SK-N-SH (cell line): ENCODE results near the gene NT5DC3. TPM values are rescaled to one million over a fixed set of nuclear protein-coding genes. Genes with fewer than 3 reads are reported as not detected.

Source experiments
- CTCF ChIA-PET: fragments of 300-600, 350-600 bp; formaldehyde crosslinking; extraction: SDS; loops from one replicate; lab custom pipeline; 2021; lab: Yijun Ruan, JAX
- POLR2A ChIA-PET: fragments of 350-600 bp; sonication (Branson Sonifier 250); formaldehyde crosslinking; extraction: SDS; loops from one replicate; lab custom pipeline; 2020; ENCODE audit warnings: antibody characterized with exemption, inconsistent platforms; lab: Yijun Ruan, JAX
- DNase-seq: peaks from one replicate; pipeline ENCODE4 v3.0.0; 2012
- H2AFZ ChIP-seq: fragments of 200-600 bp; sonication (generic); 2 replicates; pipeline ENCODE4 v1.8.1; 2016; ENCODE audit warnings: antibody characterized with exemption, mild to moderate bottlenecking, low read depth
- H3F3A ChIP-seq: fragments of 200-600 bp; sonication (generic); replicated peaks from 2 replicates; pipeline ENCODE3; 2016; ENCODE audit warnings: antibody characterized with exemption, mild to moderate bottlenecking; ENCODE audit not compliant: insufficient read depth
- H3K27ac ChIP-seq, 2 experiments: fragments of 200-500 bp in 1 of 2; fragments of 200-600 bp in 1 of 2; sonication (Bioruptor generic) in 1 of 2; sonication (generic), shearing (Covaris generic) in 1 of 2; 2 replicates each; pipeline versions ENCODE4 v1.5.1 to v1.6.1; 2014 to 2016; ENCODE audit warnings: low read depth in 2 of 2, inconsistent platforms in 1 of 2, low read length in 1 of 2, mild to moderate bottlenecking in 1 of 2, mixed read lengths in 1 of 2
- H3K27me3 ChIP-seq: fragments of 200-600 bp; sonication (generic), shearing (Covaris generic); 2 replicates; pipeline ENCODE4 v1.6.1; 2016; ENCODE audit warnings: mixed run types; ENCODE audit not compliant: insufficient read depth
- H3K36me3 ChIP-seq, 2 experiments: fragments of 200-500 bp in 1 of 2; fragments of 200-600 bp in 1 of 2; sonication (Bioruptor generic) in 1 of 2; sonication (generic) in 1 of 2; replicated peaks in 1 of 2; 2 replicates each; pipeline versions ENCODE3 to v1.5.1; 2014 to 2016; ENCODE audit warnings: low read length in 1 of 2, mild to moderate bottlenecking in 1 of 2; ENCODE audit not compliant: insufficient read depth in 2 of 2, control insufficient read depth in 1 of 2
- H3K4me1 ChIP-seq, 2 experiments: fragments of 200-500 bp in 1 of 2; fragments of 200-600 bp in 1 of 2; sonication (Bioruptor generic) in 1 of 2; sonication (generic), shearing (Covaris generic) in 1 of 2; 2 replicates each; pipeline versions ENCODE4 v1.5.1 to v1.6.1; 2014 to 2016; ENCODE audit warnings: low read depth in 1 of 2, low read length in 1 of 2, mixed run types in 1 of 2; ENCODE audit not compliant: insufficient read depth in 2 of 2, control insufficient read depth in 1 of 2
- H3K4me2 ChIP-seq: fragments of 200-600 bp; sonication (generic), shearing (Covaris generic); 2 replicates; pipeline ENCODE4 v1.6.1; 2017; ENCODE audit warnings: mixed run types
- H3K4me3 ChIP-seq, 2 experiments: fragments of 200-500 bp in 1 of 2; fragments of 200-600 bp in 1 of 2; sonication (Bioruptor generic) in 1 of 2; sonication (generic), shearing (Covaris generic) in 1 of 2; 2 replicates each; pipeline versions ENCODE4 v1.5.1 to v1.8.1; 2014 to 2016; ENCODE audit warnings: low read depth in 2 of 2, inconsistent platforms in 1 of 2, low read length in 1 of 2, mild to moderate bottlenecking in 1 of 2, mixed read lengths in 1 of 2, moderate library complexity in 1 of 2
- H3K79me2 ChIP-seq: fragments of 200-600 bp; sonication (generic); 2 replicates; pipeline ENCODE4 v1.8.1; 2017; ENCODE audit warnings: mild to moderate bottlenecking; ENCODE audit not compliant: insufficient read depth
- H3K9ac ChIP-seq: fragments of 200-600 bp; sonication (generic); 2 replicates; pipeline ENCODE4 v1.6.1; 2017; ENCODE audit warnings: mixed run types
- H3K9me2 ChIP-seq: fragments of 200-600 bp; sonication (generic); 2 replicates; pipeline ENCODE4 v1.6.1; 2017; ENCODE audit warnings: mixed run types
- H3K9me3 ChIP-seq: fragments of 200-600 bp; sonication (generic); 2 replicates; pipeline ENCODE4 v1.6.1; 2017; ENCODE audit warnings: mixed run types, mild to moderate bottlenecking, moderate library complexity
- H4K20me1 ChIP-seq: fragments of 200-600 bp; sonication (generic); 2 replicates; pipeline ENCODE4 v1.6.1; 2017; ENCODE audit warnings: mild to moderate bottlenecking, mixed run types; ENCODE audit not compliant: insufficient read depth
- CHD2 ChIP-seq: fragments of 150-350 bp; IDR thresholded peaks from 2 replicates; pipeline ENCODE4 v1.6.1; 2018; ENCODE audit warnings: low read length; ENCODE audit not compliant: partially characterized antibody
- ELF1 ChIP-seq: IDR thresholded peaks from 2 replicates; pipeline ENCODE4 v1.4.0; 2012
- EP300 ChIP-seq, 2 experiments: IDR thresholded peaks; 2 replicates each; pipeline versions ENCODE4 v1.4.0 to v1.6.1; 2012; ENCODE audit warnings: borderline replicate concordance in 1 of 2, low read depth in 1 of 2, low read length in 1 of 2
- FOSL2 ChIP-seq: IDR thresholded peaks from 2 replicates; pipeline ENCODE4 v1.4.0; 2012; ENCODE audit warnings: low read depth, mild to moderate bottlenecking, moderate library complexity, borderline replicate concordance
- FOXM1 ChIP-seq: IDR thresholded peaks from 2 replicates; pipeline ENCODE4 v1.4.0; 2012; ENCODE audit warnings: low read depth, mild to moderate bottlenecking
- GABPA ChIP-seq: IDR thresholded peaks from 2 replicates; pipeline ENCODE4 v1.4.0; 2012; ENCODE audit warnings: low read depth, mild to moderate bottlenecking
- JUND ChIP-seq: IDR thresholded peaks from 2 replicates; pipeline ENCODE4 v1.4.0; 2012
- MEF2A ChIP-seq: IDR thresholded peaks from 2 replicates; pipeline ENCODE4 v1.4.0; 2012; ENCODE audit warnings: low read depth, borderline replicate concordance
- NRF1 ChIP-seq: IDR thresholded peaks from 2 replicates; pipeline ENCODE4 v1.6.1; 2012; ENCODE audit warnings: low read depth, mild to moderate bottlenecking, low read length
- POLR2AphosphoS5 ChIP-seq: IDR thresholded peaks from 2 replicates; pipeline ENCODE4 v1.6.1; 2012; ENCODE audit warnings: low read depth, low read length
- RAD21 ChIP-seq: IDR thresholded peaks from 2 replicates; pipeline ENCODE4 v1.6.1; 2012; ENCODE audit warnings: mild to moderate bottlenecking, low read length
- RFX5 ChIP-seq: IDR thresholded peaks from 2 replicates; pipeline ENCODE4 v1.6.1; 2012; ENCODE audit warnings: mild to moderate bottlenecking, improper control_type of control experiment, low read length
- RXRA ChIP-seq: IDR thresholded peaks from 2 replicates; pipeline ENCODE4 v1.4.0; 2012; ENCODE audit warnings: low read depth, mild to moderate bottlenecking, borderline replicate concordance
- TAF1 ChIP-seq: IDR thresholded peaks from 2 replicates; pipeline ENCODE4 v1.6.1; 2012; ENCODE audit warnings: low read depth, mild to moderate bottlenecking, low read length, moderate library complexity, borderline replicate concordance
- WGBS: methylation state at CpG from one replicate; pipeline ENCODE4 v1.1.6; 2017; ENCODE audit warnings: low lambda C conversion rate; 5-methylcytosine and 5-hydroxymethylcytosine counted together
- polyA plus RNA-seq, 3 experiments: library from polyadenylated mRNA; depleted of rRNA; stranded (reverse); fragments of >200 nt; gene quantifications; 2 replicates each; pipeline ENCODE4 v1.2.3, GENCODE V29; 2012
- TF ChIP-seq, protein P1 (sequence below): IDR thresholded peaks from 2 replicates; pipeline ENCODE4 v1.4.0; 2012; ENCODE audit warnings: low read depth
- TF ChIP-seq, protein P2 (sequence below): IDR thresholded peaks from 2 replicates; pipeline ENCODE4; 2012
- TF ChIP-seq, protein P3 (sequence below): IDR thresholded peaks from 2 replicates; pipeline ENCODE4 v1.4.0; 2012; ENCODE audit warnings: low read depth, borderline replicate concordance
- TF ChIP-seq, protein P4 (sequence below): fragments of 150-350 bp; IDR thresholded peaks from 2 replicates; pipeline ENCODE4 v1.6.1; 2016; ENCODE audit warnings: mild to moderate bottlenecking, low read depth, low read length

The NT5DC3 gene
- polyA plus RNA-seq, 1 of the 3 experiments (the other 2 are of a cell fraction), result 11.0 TPM

DNA sequence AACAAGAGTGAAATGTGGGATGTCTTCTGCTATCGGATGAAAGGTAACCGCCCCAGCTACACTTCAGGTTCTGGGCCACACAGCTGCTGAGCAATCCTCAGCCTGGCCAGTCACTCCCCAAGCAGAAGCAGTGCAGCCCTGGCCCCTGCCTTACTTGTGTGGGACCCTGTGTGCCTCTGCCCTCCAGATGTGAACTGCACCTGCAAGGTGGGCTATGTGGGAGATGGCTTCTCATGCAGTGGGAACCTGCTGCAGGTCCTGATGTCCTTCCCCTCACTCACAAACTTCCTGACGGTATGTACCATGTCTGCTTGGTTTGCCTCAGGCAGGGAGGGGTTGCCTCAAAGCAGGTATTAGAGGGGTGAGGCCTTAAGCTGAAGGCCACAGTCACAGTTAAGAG lies 85.6 kb downstream of the NT5DC3 start:
- Histone ChIP-seq H3K4me1 (no peaks in the 10 kb centered on the region), H3K4me2 (no peak overlapping the region), H3K9ac (no peak overlapping the region), H3K9me2 (no peaks in the 10 kb centered on the region), H3K36me3 (no peaks in the 10 kb centered on the region), H3K79me2 (no peaks in the 10 kb centered on the region), H3K9me3 (no peaks in the 10 kb centered on the region), H3K27me3 (no peaks in the 10 kb centered on the region), H3F3A (no peaks in the 10 kb centered on the region), H2AFZ (no peak overlapping the region), H3K27ac (no peak overlapping the region), H4K20me1 (no peaks in the 10 kb centered on the region), H3K4me3 (no peak overlapping the region)
- TF ChIP-seq, protein P1, sequence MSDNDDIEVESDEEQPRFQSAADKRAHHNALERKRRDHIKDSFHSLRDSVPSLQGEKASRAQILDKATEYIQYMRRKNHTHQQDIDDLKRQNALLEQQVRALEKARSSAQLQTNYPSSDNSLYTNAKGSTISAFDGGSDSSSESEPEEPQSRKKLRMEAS, result no peak
- no peak for TF ChIP-seq EP300 (IDR thresholded peaks at IDR 0.05; ENCODE audit: borderline replicate concordance in 1 of 2, low read depth in 1 of 2, low read length in 1 of 2)
- no peak for TF ChIP-seq GABPA
- TF ChIP-seq FOXM1, result no peak
- no peak for TF ChIP-seq MEF2A
- no peak for TF ChIP-seq RAD21
- TF ChIP-seq, protein P2, sequence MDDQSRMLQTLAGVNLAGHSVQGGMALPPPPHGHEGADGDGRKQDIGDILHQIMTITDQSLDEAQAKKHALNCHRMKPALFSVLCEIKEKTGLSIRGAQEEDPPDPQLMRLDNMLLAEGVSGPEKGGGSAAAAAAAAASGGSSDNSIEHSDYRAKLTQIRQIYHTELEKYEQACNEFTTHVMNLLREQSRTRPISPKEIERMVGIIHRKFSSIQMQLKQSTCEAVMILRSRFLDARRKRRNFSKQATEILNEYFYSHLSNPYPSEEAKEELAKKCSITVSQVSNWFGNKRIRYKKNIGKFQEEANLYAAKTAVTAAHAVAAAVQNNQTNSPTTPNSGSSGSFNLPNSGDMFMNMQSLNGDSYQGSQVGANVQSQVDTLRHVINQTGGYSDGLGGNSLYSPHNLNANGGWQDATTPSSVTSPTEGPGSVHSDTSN, result no peak
- TF ChIP-seq, protein P3, sequence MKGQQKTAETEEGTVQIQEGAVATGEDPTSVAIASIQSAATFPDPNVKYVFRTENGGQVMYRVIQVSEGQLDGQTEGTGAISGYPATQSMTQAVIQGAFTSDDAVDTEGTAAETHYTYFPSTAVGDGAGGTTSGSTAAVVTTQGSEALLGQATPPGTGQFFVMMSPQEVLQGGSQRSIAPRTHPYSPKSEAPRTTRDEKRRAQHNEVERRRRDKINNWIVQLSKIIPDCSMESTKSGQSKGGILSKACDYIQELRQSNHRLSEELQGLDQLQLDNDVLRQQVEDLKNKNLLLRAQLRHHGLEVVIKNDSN, result no peak
- TF ChIP-seq CHD2, result no peak
- no peak for TF ChIP-seq POLR2AphosphoS5
- no peak for TF ChIP-seq TAF1
- TF ChIP-seq, protein P4, sequence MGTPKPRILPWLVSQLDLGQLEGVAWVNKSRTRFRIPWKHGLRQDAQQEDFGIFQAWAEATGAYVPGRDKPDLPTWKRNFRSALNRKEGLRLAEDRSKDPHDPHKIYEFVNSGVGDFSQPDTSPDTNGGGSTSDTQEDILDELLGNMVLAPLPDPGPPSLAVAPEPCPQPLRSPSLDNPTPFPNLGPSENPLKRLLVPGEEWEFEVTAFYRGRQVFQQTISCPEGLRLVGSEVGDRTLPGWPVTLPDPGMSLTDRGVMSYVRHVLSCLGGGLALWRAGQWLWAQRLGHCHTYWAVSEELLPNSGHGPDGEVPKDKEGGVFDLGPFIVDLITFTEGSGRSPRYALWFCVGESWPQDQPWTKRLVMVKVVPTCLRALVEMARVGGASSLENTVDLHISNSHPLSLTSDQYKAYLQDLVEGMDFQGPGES, result no peak
- no peak for TF ChIP-seq JUND
- TF ChIP-seq RXRA, result no peak
- TF ChIP-seq ELF1, result no peak
- TF ChIP-seq NRF1, result no peak
- no peak for TF ChIP-seq FOSL2
- DNase-seq, result no peak
- WGBS, result 83% methylated on average over 1 of the region's 3 CpGs
- ChIA-PET CTCF (no interaction called here), POLR2A (no interaction called here)

DNA sequence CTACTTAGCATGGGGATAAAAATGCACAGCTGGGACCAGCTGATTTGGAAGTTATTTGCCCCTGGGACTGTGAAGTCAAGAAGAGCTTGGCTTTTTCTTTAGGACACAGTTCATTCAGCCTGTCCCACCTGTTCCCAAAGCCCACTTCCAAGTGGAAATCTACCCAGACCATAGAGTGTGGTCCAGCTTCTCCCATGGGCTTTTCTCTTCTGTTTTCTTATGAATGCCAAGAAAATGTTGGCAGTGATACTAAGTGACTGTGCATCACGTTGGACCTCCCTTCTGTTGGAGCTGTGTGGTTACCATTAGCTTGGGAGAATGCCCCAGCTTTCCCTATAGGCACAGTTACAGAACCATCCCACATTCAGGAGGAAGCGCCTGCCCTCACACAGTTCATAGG lies 89.4 kb downstream of the NT5DC3 start:
- Histone ChIP-seq H3K27ac (no peak overlapping the region), H3K9me3 (no peaks in the 10 kb centered on the region), H3K79me2 (no peaks in the 10 kb centered on the region), H3K4me3 (no peak overlapping the region), H4K20me1 (no peaks in the 10 kb centered on the region), H3K4me2 (no peak overlapping the region), H3K4me1 (no peaks in the 10 kb centered on the region), H3F3A (no peaks in the 10 kb centered on the region), H3K36me3 (no peaks in the 10 kb centered on the region), H2AFZ (no peak overlapping the region), H3K9me2 (no peaks in the 10 kb centered on the region), H3K9ac (no peak overlapping the region), H3K27me3 (no peaks in the 10 kb centered on the region)
- DNase-seq, result no peak
- WGBS, result 50% methylated on average over 2 of the region's 2 CpGs
- CTCF ChIA-PET, result interaction anchor here (0.8 to 1.4 kb wide), 5 partner anchors 15 to 177 kb away, joined by 3 to 5 read pairs (median 3); no protein-coding TSS in a partner anchor
- TF ChIP-seq RFX5, result no peak
- POLR2A ChIA-PET, result no interaction called here
